ENCODE data around the gene TSPEAR. TPM values are rescaled to one million over a fixed set of nuclear protein-coding genes. Genes with fewer than 3 reads are reported as not detected.

Gene TSPEAR
- total RNA-seq, 4 donors from 2014 or later, result not detected

DNA sequence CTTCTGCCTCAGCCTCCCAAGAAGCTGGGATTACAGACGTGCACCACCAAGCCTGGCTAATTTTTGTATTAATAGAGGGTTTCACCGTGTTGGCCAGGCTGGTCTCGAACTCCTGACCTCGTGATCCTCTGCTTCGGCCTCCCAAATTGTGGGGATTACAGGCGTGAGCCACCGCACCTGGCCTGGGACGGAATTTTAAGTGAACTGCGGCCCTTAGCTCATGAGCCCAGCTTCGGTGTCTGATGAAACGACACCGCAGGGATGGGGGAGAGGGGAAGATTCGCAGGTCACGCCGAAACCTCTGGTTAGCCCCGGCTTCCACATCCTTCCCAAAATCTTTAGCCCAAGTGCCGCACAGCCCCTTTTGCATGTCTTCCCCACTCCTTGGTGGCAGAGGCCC is 217.0 kb downstream of the TSPEAR start:
- TF ChIP-seq, protein P1, sequence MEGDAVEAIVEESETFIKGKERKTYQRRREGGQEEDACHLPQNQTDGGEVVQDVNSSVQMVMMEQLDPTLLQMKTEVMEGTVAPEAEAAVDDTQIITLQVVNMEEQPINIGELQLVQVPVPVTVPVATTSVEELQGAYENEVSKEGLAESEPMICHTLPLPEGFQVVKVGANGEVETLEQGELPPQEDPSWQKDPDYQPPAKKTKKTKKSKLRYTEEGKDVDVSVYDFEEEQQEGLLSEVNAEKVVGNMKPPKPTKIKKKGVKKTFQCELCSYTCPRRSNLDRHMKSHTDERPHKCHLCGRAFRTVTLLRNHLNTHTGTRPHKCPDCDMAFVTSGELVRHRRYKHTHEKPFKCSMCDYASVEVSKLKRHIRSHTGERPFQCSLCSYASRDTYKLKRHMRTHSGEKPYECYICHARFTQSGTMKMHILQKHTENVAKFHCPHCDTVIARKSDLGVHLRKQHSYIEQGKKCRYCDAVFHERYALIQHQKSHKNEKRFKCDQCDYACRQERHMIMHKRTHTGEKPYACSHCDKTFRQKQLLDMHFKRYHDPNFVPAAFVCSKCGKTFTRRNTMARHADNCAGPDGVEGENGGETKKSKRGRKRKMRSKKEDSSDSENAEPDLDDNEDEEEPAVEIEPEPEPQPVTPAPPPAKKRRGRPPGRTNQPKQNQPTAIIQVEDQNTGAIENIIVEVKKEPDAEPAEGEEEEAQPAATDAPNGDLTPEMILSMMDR (IDR thresholded peaks at IDR 0.05; ENCODE audit: low read depth), result no peak

DNA sequence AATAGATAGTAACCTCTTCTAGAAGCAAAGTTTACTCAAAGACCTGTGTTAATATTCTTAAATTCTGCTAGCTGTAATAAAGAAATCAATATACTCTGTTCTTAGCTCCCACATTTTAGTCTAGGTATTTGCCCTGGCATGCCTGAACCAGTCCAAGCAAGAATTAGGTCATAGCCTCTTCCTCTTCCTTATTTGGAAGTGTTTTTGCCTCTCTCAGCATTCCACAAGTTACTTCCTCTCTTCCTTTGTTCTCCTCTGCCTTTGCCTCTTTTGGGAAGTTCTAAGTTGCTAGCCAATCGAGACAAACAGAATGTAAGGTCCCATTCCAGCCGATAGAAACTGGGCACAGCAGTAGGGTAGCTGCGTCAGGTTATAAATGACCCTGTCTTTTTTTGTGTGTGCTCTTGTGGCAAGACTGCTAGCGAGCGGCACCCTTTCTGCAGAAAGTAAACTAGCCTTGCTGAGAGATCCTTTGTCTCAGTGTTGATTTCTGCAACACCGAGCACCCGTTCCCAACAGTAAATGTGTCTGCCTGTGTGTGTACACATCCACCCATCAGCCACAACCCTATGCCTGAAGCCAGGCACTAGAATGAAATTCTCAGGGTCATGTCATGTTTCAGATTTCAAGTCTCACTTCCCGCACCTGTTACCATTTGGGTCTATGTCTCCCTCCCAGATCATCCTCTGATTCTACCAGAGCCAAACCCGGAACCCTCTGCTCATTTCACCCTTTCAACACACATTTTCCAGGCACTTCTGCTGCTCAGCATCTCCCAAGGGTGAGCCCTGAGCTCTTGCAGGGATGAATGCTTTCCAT is 218.6 kb downstream of the TSPEAR start:
- TF ChIP-seq, protein P1 (IDR thresholded peaks at IDR 0.05; ENCODE audit: low read depth), result no peak

DNA sequence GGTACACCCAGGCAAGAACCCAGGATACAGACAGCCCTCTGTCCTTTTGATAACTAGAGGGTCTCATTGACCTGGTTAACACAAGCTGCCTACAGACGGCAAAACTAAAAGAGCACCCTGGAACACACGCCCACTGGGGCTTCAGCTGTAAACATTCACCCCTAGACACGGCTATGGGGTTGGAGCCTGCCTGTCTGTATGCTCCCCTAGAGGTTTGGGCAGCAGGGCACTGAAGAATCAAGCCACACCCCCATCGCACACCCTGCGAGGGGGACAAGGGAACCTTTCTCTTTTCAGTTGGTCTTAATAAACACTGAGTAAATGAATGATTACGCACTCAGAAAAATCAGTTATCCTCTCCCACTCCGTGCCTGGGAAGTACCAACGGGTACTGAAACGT is 220.6 kb downstream of the TSPEAR start:
- TF ChIP-seq, protein P1 (IDR thresholded peaks at IDR 0.05; ENCODE audit: low read depth), result no peak

DNA sequence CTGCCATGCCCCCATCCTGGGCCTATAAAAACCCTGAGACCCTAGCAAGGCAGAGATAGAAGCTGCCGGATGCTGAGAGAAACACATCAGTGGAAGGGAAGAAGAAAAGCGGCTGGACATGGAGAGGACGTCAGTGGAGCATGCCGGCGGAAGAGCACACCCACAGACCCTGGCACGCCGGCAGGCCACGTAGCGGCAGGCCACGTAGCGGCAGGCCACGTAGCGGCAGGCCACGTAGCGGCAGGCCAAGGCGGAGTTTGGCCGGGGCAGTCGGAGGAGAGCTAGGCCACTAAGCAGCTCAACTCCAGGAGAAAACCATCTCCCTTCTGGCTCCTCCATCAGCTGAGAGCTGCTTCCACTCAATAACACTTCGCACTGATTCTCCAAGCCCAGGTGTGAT is 221.0 kb downstream of the TSPEAR start:
- TF ChIP-seq, protein P1 (IDR thresholded peaks at IDR 0.05; ENCODE audit: low read depth), result no peak

DNA sequence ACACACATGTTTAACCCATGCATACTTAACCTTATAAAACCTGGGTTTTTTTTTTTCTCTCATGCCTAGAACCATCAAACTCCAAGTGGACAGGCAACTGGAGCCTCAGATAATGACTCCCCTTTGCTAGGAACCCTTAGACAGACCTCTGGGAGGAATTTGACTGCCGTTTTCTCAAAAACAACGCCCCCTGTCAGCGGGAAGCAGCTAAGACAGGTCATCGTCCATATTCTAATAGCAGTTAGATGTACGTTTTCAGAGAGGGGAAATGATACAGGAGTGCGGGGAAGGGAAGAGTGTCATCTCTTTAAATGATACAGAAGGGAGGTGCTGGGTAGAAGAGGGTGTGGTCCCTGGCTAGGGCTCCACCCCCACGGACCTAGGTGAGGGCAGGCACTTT is 221.4 kb downstream of the TSPEAR start:
- TF ChIP-seq, protein P1 (IDR thresholded peaks at IDR 0.05; ENCODE audit: low read depth), result no peak

DNA sequence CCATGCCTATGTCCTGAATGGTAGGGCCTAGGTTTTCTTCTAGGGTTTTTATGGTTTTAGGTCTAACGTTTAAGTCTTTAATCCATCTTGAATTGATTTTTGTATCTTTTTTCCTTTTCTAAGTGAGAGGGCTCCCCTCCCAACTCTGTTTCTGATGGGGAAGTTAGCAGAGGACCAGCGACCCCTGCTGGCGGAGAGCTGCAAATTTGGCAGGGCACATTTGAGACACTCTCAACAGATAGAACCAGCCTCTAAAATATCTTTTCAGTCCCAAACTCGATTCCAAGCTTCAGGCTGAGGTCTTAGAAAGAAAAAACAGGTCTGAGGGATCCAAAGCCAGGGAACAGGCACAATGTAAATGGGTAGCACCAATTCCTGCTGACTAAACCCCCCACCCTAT is 223.5 kb downstream of the TSPEAR start:
- TF ChIP-seq, protein P1 (IDR thresholded peaks at IDR 0.05; ENCODE audit: low read depth), result no peak

DNA sequence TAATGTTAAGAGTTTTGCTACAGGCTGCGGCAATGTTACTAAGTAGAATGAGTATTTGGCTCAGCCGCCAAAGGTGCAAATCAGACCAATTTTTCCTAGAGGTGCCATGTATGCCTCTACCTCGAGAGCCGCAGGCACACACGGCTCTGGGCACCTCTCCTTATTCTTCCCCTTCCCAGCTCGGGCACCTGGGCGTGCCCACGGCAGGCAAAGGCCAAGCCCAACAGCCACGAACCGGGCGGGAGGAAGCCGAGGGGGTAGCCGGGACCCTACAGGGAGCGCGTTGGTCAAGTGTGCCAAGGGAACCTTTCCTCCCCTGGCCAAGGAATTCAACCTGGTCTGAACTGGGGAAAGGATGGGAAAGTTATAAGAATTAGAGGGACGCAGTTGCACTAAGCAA is 225.1 kb downstream of the TSPEAR start:
- TF ChIP-seq, protein P1 (IDR thresholded peaks at IDR 0.05; ENCODE audit: low read depth), result no peak

Data from subcutaneous adipose tissue (tissue), 4 donors.